H1 (cell line): ENCODE data around the gene KCNN1. TPM values are rescaled to one million over a fixed set of nuclear protein-coding genes. Genes with fewer than 3 reads are reported as not detected.

Source experiments
- CHD7 ChIP-seq: fragments of 300-600 bp; sonication (generic); IDR thresholded peaks from 2 replicates; pipeline ENCODE4 v1.7.1; 2012; ENCODE audit warnings: low read length, moderate library complexity, mild to moderate bottlenecking, inconsistent platforms; ENCODE audit not compliant: insufficient replicate concordance
- NANOG ChIP-seq: IDR thresholded peaks from 2 replicates; pipeline ENCODE4 v1.6.1; 2011; ENCODE audit warnings: low read length, low read depth, mild to moderate bottlenecking, inconsistent platforms; ENCODE audit not compliant: insufficient read depth, poor library complexity, severe bottlenecking
- SP2 ChIP-seq: IDR thresholded peaks from 2 replicates; pipeline ENCODE4 v1.6.1; 2012; ENCODE audit warnings: mild to moderate bottlenecking, low read length, inconsistent platforms
- polyA plus RNA-seq, 7 experiments: library from polyadenylated mRNA; depleted of rRNA in 3 of 7; stranded (reverse) in 5 of 7; unstranded in 2 of 7; fragments of >200 nt in 5 of 7; fragments of 200-250 nt in 2 of 7; gene quantifications; 1 replicate in 5 of 7; 2 replicates in 1 of 7; 4 replicates in 1 of 7; pipeline versions ENCODE4 v1.2.1 to v1.2.3, GENCODE V29; 2011 to 2013; ENCODE audit warnings: missing spikeins in 2 of 7, mixed read lengths in 2 of 7
- total RNA-seq: library from RNA; stranded (reverse); fragmentation: NEBNext Ultra II Directional; extraction: Animal tissue kit (Norgen Biotek cat#: 25700); gene quantifications from 2 replicates; pipeline ENCODE4 v1.2.1, GENCODE V29; 2021

Gene KCNN1
- total and polyA plus RNA-seq, 2 of the 8 experiments (the other 6 are each of a cell fraction or from before 2014, with no cell fraction given): 11.0 to 12.5 TPM

GRCh38 chr19:18016209-18016910, 49.5 kb downstream of the KCNN1 start (continued):
- no peak for TF ChIP-seq CHD7
- no peak for TF ChIP-seq SP2
- no peak for TF ChIP-seq NANOG
